Sigmoid colon (tissue), 7 donors: ENCODE measurements around the gene ATP2B1. TPM values are rescaled to one million over a fixed set of nuclear protein-coding genes. Genes with fewer than 3 reads are reported as not detected.

Source experiments
- DNase-seq: peaks from one replicate; pipeline ENCODE4 v3.0.0-alpha.2; 2019
- H3K27ac ChIP-seq, 4 donors: fragments of 200-600 bp; sonication (generic); one replicate each; pipeline ENCODE4 v1.5.1; 2016 to 2019; ENCODE audit warnings: mild to moderate bottlenecking in 1 of 4
- H3K27me3 ChIP-seq, 3 donors: fragments of 200-600 bp; sonication (generic); one replicate each; pipeline ENCODE4 v1.5.1; 2019; ENCODE audit warnings: mild to moderate bottlenecking in 1 of 3
- H3K36me3 ChIP-seq, 4 donors: fragments of 200-600 bp; sonication (generic); one replicate each; pipeline ENCODE4 v1.5.1; 2016 to 2019
- H3K4me1 ChIP-seq, 4 donors: fragments of 200-600 bp; sonication (generic); one replicate each; pipeline ENCODE4 v1.5.1; 2017 to 2019
- H3K4me3 ChIP-seq, 4 donors: fragments of 200-600 bp; sonication (generic); one replicate each; pipeline ENCODE4 v1.5.1; 2017 to 2019; ENCODE audit warnings: mild to moderate bottlenecking in 2 of 4, moderate library complexity in 1 of 4
- H3K9me3 ChIP-seq, 4 donors: fragments of 200-600 bp in 3 of 4; sonication (generic) in 3 of 4; one replicate each; pipeline versions ENCODE4 v1.5.1 to v1.6.1; 2013 to 2019
- CTCF ChIP-seq, 4 experiments: fragments of 450-650 bp in 3 of 4; fragments of 200-600 bp in 1 of 4; IDR thresholded peaks; one replicate each; pipeline ENCODE4 v1.5.1; 2016 to 2019; ENCODE audit warnings: antibody characterized with exemption in 4 of 4, mild to moderate bottlenecking in 3 of 4, moderate library complexity in 2 of 4
- EP300 ChIP-seq, 4 donors: sonication (generic); formaldehyde crosslinking; IDR thresholded peaks; one replicate each; pipeline ENCODE4 v1.6.1; 2017; ENCODE audit warnings: antibody characterized with exemption in 4 of 4
- POLR2A ChIP-seq, 2 donors: fragments of 450-650 bp; IDR thresholded peaks; one replicate each; pipeline ENCODE4 v1.6.1; 2016; ENCODE audit warnings: antibody characterized with exemption in 2 of 2, mild to moderate bottlenecking in 2 of 2, moderate library complexity in 2 of 2
- POLR2AphosphoS5 ChIP-seq, 4 donors: sonication (generic); formaldehyde crosslinking; IDR thresholded peaks; one replicate each; pipeline ENCODE4 v1.6.1; 2017; ENCODE audit warnings: antibody characterized with exemption in 4 of 4
- WGBS, 2 donors: extraction: QIAGEN DNeasy Blood & Tissue Kit; methylation state at CpG; one replicate each; pipeline ENCODE4 v1.1.7; 2013; 5-methylcytosine and 5-hydroxymethylcytosine counted together
- intact Hi-C: fragments of 100-400 bp; cut with DNase I; formaldehyde crosslinking; loops from one replicate; pipeline ENCODE4 v1.15.1; 2023
- polyA plus RNA-seq, 3 donors: library from polyadenylated mRNA; stranded (reverse); fragments of 200-250 nt; gene quantifications; one replicate each; pipeline ENCODE4 v1.2.3, GENCODE V29; 2013
- total RNA-seq, 4 donors: library from RNA; depleted of rRNA; stranded (reverse); fragments of >200 nt; gene quantifications; one replicate each; pipeline ENCODE4 v1.1.0, GENCODE V29; 2016
- donor health status: healthy with polysubstance abuse.
- donor health status: Bipolar disorder and iron deficiency.
- donor health status: healthy.

Gene ATP2B1
- total and polyA plus RNA-seq, 7 donors, result 4.8 to 39.1 (median 27.6) TPM

DNA sequence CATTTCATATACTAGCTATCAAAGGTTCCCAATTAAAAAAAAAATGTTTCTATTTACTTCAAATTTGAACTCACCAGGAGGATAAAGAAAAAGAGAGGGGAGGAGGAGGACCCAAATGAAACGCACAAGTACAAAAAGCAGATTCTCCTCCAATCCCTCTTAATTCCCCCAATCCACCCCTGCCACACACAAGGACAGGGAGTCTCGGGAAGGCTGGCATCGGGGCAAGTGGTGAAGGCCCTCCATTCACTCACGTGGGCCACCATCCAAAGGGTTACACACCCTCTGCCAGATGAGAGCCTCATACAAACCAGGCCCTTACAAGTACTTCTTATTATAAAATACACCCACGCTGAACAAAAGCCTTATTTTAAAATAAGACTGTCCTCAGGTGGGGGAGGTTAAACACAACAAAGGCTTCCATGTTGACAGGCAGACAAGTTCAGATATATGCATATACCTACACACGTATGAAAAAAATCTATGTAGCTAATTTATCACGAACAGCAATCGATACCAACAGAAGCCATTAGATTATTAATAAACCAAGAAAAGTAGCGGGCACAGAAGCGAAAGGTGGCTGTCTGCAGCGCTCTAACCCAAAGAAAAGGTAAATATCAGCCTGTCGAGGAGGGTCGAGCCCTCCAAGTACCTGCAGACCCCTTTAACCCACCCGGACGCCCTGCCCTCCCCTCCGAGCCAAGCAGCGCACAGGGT, 1.5 kb downstream of the ATP2B1 start:
- no peaks in the 10 kb centered on the region for H3K36me3 ChIP-seq
- TF ChIP-seq POLR2A (IDR thresholded peaks at IDR 0.05), result no peak
- no peak for TF ChIP-seq POLR2AphosphoS5 (IDR thresholded peaks at IDR 0.05)
- no peaks in the 10 kb centered on the region for H3K9me3 ChIP-seq
- intact Hi-C loops, result loop anchor here (5.0 to 10.0 kb wide), 4 partner anchors 240 to 1148 kb away; partner anchors contain the start of gene DUSP6
- H3K27me3 ChIP-seq, result no peaks in the 10 kb centered on the region
- H3K4me1 ChIP-seq, result peaks cover 0 to 27% (median 15%) of the 10 kb centered on the region in 4 donors
- peak overlapping the region; percentile 97 to 100 (median 98) for H3K27ac ChIP-seq
- H3K4me3 ChIP-seq, result peak overlapping the region; percentile 87 to 95 (median 90)
- peak; percentile 70 for DNase-seq
- WGBS, 2 donors, result 4 to 17% methylated on average over 17 of the region's 17 CpGs

DNA sequence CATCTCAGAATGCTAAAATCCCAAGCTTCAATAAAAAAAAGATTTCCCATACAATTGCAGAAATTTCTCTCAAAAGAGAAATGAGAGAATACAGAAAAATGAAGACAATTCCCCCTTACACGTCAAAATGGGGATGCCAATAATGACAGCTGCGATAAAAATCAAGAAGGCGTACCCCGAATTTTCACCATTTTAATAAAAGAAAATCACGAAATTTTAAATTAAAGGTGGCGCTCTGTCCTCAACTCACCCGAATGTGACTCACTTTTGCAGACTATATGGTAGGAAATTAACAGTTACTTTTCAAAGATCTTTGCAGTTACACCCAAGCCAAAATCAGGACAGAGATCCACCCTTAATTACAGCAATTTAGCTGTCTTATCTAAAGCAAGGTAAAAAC, 2.1 kb downstream of the ATP2B1 start:
- Histone ChIP-seq H3K9me3 (no peaks in the 10 kb centered on the region), H3K4me3 (peak overlapping the region in 1 of 4 donors; percentile 93), H3K4me1 (peaks cover 0 to 27% (median 15%) of the 10 kb centered on the region in 4 donors), H3K36me3 (no peaks in the 10 kb centered on the region), H3K27ac (peak overlapping the region in 2 of 4 donors; percentile 97 to 99), H3K27me3 (no peaks in the 10 kb centered on the region)
- whole genome bisulfite sequencing, 2 donors, result 80 to 85% methylated on average over 7 of the region's 7 CpGs
- DNase-seq, result no peak
- TF ChIP-seq EP300 (IDR thresholded peaks at IDR 0.05), result no peak
- TF ChIP-seq CTCF (IDR thresholded peaks at IDR 0.05), result no peak
- no peak for TF ChIP-seq POLR2A (IDR thresholded peaks at IDR 0.05)
- no peak for TF ChIP-seq POLR2AphosphoS5 (IDR thresholded peaks at IDR 0.05)
- intact Hi-C loops, result loop anchor here (5.0 to 10.0 kb wide), 4 partner anchors 241 to 1148 kb away; partner anchors contain the start of gene DUSP6

DNA sequence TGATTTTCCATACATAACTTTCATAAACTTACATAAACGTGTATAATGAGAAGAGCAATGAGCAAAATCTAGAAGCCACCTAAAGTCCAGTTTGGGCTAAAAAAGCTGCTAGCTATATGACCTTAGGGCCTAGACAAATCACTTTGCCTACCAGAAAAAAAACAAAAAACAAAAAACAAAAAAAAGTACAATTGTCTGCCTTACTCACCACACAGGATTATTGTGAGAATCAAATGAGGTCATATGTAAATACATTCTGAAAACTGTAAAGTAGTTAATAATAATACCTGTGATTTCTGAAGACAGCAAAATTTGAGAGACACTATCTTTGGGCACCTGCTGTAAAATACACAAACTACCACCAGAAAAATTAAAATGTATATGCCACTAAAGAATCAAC, 4.2 kb downstream of the ATP2B1 start:
- intact Hi-C loops, result loop anchor here (10.0 kb wide), 2 partner anchors 250 to 1150 kb away; no protein-coding TSS in a partner anchor
- no peak for TF ChIP-seq EP300 (IDR thresholded peaks at IDR 0.05)
- no peak for TF ChIP-seq POLR2AphosphoS5 (IDR thresholded peaks at IDR 0.05)
- TF ChIP-seq POLR2A (IDR thresholded peaks at IDR 0.05), result no peak
- TF ChIP-seq CTCF (IDR thresholded peaks at IDR 0.05), result no peak
- no peak for DNase-seq
- no peak overlapping the region for H3K27ac ChIP-seq
- H3K4me3 ChIP-seq, result no peak overlapping the region
- H3K36me3 ChIP-seq, result no peaks in the 10 kb centered on the region
- H3K4me1 ChIP-seq, result peaks cover 0 to 23% (median 13%) of the 10 kb centered on the region in 4 donors
- no peaks in the 10 kb centered on the region for H3K27me3 ChIP-seq
- WGBS, 2 donors, result 73 to 84% methylated on average over 1 of the region's 1 CpG
- H3K9me3 ChIP-seq, result no peaks in the 10 kb centered on the region

- Histone ChIP-seq H3K27ac (no peak overlapping the region), H3K9me3 (no peaks in the 10 kb centered on the region), H3K36me3 (no peaks in the 10 kb centered on the region), H3K27me3 (no peaks in the 10 kb centered on the region), H3K4me3 (no peak overlapping the region), H3K4me1 (peaks cover 0 to 23% (median 13%) of the 10 kb centered on the region in 4 donors)
- 93 to 94% methylated on average over 1 of the region's 1 CpG for WGBS, 2 donors
- TF ChIP-seq CTCF (IDR thresholded peaks at IDR 0.05) (no peak), POLR2A (IDR thresholded peaks at IDR 0.05) (no peak), POLR2AphosphoS5 (IDR thresholded peaks at IDR 0.05) (no peak), EP300 (IDR thresholded peaks at IDR 0.05) (no peak)
- DNase-seq, result no peak
- intact Hi-C loops, result loop anchor here (10.0 kb wide), 2 partner anchors 249 to 1151 kb away; no protein-coding TSS in a partner anchor
Observed at GRCh38 chr12:89703768-89704167, 4.9 kb downstream of the ATP2B1 start.

DNA sequence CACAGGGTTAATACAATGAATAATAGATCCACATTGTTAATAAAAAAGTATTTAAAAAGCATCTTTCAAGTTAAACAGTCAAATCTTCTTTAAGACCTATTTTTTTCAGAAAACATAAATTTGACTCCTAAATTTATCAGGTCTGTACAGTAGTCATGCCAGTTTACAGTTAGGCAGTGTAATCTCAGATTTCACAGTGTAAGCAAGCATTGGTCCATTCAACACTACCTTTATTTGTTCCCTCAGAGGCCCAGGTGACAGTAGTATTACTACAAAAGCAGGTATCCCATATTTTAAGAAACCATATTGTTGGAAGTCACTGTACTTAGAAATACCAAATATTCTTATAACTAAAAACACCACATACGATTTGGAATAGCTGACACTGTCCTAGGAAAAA, 6.1 kb downstream of the ATP2B1 start:
- no peaks in the 10 kb centered on the region for H3K27me3 ChIP-seq
- no peaks in the 10 kb centered on the region for H3K36me3 ChIP-seq
- H3K4me1 ChIP-seq, result peaks cover 0 to 23% (median 12%) of the 10 kb centered on the region in 4 donors
- whole genome bisulfite sequencing, 2 donors, result 90 to 91% methylated on average over 1 of the region's 1 CpG
- H3K9me3 ChIP-seq, result no peaks in the 10 kb centered on the region
- DNase-seq, result no peak
- no peak for TF ChIP-seq POLR2A (IDR thresholded peaks at IDR 0.05)
- TF ChIP-seq POLR2AphosphoS5 (IDR thresholded peaks at IDR 0.05), result no peak
- no peak overlapping the region for H3K27ac ChIP-seq
- intact Hi-C loops, result loop anchor here (10.0 kb wide), 2 partner anchors 248 to 1152 kb away; no protein-coding TSS in a partner anchor
- no peak overlapping the region for H3K4me3 ChIP-seq
